Bone marrow (tissue), 2 donors: ENCODE results near the gene SETD1A.
A peak's percentile ranks its signal among the peaks of the same experiment; 100 is the strongest.

Source experiments
- DNase-seq, 2 donors: peaks; one replicate each; lab custom pipeline; 2025; lab: John Stamatoyannopoulos, UW

Gene SETD1A

DNA sequence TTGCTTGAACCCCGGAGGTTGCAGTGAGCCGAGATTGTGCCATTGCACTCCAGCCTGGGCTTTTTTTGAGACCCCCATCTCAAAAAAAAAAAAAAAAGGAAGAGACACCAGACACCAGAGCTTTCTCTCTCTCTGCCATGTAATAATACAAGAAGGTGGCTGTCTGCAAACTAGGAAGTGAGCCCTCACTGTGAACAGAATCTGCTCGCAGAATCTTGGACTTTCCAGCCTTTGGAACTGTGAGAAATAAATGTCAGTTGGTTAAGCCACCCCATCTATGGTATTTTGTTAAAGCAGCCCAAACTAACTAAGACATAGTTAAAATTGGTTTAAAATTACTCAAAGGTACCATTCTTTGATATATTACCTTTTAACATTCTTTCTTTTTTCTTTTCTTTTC lies 63.0 kb downstream of the SETD1A start:
- DNase-seq: no peak

DNA sequence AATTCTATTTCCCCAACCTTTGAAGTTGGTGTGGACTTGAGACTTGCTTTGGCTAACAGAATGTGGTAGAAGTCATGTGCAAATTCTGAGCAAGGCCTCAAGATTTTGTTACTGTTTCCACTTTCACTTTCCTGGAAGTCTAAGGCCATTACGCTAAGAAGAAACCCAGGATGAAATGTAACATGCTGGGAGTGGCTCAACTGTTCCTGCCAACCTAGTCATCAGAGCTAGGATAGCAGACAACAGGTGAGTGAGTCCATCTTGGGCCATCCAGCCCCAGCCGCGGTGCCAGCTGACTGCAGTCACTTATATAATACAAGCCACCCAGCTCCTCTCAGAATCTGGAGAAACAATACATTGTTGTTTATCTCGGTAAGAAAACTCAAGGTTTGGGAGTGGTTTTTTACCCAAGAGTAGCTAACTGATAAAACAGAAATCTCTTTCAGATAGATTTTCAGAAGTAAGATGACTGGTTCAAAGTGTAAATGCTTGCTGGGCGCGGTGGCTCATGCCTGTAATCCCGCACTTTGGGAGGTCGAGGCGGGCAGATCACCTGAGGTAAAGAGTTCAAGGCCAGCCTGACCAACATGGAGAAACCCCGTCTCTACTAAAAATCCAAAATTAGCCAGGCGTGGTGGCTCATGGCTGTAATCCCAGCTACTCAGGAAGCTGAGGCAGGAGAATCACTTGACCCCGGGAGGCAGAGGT lies 65.1 kb downstream of the SETD1A start:
- DNase-seq: no peak

DNA sequence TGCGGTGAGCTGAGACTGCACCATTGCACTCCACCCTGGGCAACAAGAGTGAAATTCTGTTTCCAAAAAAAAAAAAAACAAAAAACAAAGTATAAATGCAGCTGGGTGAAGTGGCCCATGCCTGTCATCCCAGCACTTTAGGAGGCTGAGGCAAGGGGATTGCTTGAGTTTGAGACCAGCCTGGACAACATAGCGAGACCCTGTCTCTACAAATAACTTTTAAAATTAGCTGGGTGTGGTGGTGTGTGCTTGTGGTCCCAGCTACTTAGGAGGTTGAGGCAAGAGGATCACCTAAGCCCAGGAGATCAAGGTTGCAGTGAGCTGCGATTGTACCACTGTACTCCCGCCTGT lies 65.7 kb downstream of the SETD1A start:
- DNase-seq: no peak

DNA sequence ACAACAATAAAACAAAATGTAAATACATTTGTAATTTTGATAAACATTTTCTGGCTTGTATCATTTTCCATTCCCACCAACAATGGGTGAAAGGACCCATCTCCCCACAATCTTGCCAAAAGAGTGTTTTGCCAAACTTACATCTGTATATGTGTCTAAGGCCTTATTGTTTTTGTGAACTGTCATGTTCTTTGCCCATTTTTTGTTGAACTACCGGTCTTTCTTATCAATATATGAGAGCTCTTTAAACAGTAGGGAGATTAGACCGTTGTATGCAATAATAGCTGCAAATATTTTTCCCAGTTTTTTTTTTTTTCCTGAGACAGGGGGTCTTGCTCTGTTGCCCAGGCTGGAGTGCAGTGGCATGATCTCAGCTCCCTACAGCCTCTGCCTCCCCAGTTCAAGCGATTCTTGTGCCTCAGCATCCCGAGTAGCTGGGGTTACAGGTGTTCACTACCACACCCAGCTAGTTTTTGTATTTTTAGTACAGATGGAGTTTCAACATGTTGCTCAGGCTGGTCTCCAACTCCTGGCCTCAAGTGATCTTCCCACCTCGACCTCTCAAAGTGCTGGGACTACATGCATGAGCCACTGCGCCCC lies 66.2 kb downstream of the SETD1A start:
- no peak for DNase-seq

DNA sequence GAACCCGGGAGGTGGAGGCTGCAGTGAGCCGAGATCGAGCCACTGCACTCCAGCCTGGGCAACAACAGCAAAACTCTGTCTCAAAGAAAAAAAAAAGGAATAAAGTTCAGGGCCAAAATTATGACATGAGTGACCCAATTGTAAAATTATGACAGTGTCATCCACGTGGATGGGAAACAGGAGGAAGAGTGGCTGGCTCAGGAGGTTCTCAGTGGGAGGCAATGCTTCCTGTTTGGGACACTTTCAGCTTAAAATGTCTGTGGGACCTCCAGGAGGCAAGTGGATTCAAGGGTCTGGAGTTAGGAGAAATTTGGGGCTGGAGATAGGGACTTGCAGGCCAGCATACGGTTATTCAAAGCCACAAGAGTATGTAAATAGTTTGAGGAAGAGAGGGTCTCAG lies 67.8 kb downstream of the SETD1A start:
- DNase-seq: no peak

DNA sequence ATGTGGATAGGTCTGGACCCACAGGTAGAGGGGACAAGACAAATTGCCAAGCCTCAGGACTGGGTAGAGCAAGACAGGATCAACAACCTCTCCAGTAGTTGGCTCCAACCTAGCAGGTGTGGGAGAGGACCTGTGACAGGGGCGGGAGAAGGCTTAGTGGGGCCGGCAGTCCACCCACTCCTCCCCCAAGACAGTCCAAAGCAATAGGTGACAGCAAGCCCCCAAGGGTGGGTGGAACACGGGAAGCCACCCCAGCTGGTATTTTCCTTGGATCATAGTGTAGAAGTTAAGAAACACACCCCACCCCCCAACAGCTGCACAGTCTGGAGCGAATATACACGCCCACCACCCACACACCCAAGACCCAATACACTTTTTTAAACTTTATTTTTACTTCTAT lies 71.7 kb downstream of the SETD1A start:
- DNase-seq: no peak

DNA sequence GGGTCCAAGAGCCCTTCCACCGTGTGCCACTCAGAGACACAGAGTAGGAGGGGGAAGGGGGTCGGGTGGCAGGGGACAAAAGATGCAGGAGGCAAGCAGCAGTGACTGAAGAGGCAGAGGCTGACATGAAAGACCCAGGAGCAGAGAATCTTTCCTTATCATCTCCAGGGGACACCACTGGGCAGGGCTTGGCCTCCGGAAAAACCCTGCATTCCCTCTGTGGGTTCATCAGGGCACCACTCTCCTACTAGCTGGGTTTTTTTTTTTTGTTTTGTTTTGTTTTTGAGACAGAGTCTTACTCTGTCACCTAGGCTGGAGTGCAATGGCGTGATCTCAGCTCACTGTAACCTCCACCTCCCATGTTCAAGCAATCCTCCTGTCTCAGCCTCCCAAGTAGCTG lies 73.7 kb downstream of the SETD1A start:
- DNase-seq: no peak

DNA sequence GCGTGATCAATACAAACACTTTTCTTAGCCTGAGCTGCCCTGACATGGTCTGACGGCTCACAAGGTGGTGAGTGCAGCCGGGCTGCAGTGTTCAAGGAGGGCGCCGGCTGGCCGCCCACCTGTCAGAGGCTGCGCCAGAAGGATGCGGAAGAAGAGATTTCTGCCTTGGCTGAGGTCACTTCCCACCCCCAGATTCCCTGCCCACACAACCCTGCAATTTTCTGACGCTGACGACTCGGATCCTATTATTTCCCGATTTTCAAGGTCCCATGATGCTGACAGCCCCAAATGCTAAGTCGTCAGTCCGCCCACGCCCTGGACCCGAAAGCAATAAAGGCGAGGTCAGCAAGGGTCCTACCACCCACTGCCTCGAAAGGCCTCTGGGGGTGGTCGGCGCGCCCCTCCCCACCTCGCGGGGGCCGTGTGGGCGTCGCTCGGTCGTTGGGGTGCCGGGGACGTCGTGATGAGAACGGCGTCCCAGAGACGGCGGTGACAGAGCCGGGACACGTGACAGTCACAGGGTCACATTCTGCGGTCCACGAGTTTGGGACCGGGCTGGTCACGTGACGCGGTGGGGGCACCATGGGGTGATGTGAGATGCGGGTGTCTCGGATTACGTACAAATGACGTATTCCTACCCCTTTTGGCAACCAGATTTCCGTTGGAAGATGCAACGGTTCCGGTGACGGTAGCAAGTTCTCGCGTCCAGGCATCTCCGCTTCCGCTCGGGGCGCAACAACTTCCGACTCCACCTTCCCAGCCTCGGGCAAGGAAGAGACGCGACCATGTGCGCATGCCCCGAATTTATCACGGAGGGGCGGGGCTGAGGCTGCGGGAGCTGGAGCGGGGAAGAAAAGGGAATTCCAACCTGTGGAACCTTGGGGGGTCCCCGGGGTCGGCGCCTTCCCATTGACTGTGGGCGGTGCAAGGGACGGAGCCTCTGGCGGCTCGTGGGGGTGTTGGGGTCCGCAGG lies 75.5 kb downstream of the SETD1A start, which contains the start of gene STX4:
TSS of gene STX4 (plus strand) at position 823 of the 973 bp plus-strand sequence. CDS start 248 bp downstream, outside the sequence.
- peak; percentile 97 to 99 for DNase-seq

DNA sequence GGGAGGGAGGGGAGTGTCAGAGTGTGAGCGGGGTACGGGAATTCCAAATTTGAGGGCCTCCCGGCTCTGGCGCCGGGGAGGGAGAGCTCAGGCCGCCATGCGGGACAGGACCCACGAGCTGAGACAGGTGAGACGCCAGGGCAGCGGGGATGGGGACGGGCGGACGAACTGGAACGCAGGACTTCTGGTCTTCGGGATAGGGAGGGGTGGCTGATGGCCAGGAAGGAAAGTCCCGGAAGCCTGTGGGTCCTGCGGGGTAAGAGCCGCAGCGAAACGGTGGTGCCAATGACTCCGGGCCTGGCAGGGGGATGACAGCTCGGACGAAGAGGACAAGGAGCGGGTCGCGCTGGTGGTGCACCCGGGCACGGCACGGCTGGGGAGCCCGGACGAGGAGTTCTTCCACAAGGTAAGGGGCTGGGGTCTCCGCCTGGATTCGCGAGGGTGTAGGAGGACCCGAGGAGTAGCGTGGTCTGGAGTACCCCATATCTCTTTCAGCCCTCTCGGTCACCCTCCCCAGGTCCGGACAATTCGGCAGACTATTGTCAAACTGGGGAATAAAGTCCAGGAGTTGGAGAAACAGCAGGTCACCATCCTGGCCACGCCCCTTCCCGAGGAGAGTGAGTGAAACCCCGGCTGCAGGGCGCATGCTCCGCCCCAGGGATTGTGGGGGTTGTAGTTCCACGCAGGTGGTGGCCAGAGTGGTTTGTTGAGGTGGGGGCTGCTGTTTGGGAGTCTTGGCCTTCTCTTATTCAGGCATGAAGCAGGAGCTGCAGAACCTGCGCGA lies 76.3 kb downstream of the SETD1A start:
- DNase-seq: peak; percentile 67 to 70
